ENCODE results near the gene APP.

APP gene

DNA sequence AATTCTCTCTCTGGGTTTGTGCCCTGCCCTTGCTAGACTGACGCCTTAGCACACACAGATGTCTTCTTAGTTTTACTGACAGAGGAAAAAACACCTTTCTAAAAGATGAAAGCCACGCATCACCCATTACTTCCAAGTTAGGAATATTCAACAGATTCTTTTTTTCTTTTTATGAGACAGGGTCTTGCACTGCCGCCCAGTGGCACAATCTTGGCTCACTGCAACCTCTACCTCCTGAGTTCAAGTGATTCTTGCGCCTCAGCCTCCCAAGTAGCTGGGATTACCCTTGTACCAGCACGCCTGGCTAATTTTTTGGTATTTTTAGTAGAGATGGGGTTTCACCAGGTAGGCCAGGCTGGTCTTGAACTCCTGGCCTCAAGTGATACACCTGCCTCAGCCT lies 169.2 kb downstream of the APP start:
- DNase-seq (ENCODE audit: low read depth, low spot score) = no peak
- in situ Hi-C loops (cut with HindIII; ENCODE audit: low sequenced_read_pairs) = no loop called here
- no peak overlapping the region for H3K4me3 ChIP-seq (ENCODE audit: low read depth, low read length)
- TF ChIP-seq, protein P1, sequence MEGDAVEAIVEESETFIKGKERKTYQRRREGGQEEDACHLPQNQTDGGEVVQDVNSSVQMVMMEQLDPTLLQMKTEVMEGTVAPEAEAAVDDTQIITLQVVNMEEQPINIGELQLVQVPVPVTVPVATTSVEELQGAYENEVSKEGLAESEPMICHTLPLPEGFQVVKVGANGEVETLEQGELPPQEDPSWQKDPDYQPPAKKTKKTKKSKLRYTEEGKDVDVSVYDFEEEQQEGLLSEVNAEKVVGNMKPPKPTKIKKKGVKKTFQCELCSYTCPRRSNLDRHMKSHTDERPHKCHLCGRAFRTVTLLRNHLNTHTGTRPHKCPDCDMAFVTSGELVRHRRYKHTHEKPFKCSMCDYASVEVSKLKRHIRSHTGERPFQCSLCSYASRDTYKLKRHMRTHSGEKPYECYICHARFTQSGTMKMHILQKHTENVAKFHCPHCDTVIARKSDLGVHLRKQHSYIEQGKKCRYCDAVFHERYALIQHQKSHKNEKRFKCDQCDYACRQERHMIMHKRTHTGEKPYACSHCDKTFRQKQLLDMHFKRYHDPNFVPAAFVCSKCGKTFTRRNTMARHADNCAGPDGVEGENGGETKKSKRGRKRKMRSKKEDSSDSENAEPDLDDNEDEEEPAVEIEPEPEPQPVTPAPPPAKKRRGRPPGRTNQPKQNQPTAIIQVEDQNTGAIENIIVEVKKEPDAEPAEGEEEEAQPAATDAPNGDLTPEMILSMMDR (IDR thresholded peaks at IDR 0.05; ENCODE audit: low read depth, low read length) = no peak

DNA sequence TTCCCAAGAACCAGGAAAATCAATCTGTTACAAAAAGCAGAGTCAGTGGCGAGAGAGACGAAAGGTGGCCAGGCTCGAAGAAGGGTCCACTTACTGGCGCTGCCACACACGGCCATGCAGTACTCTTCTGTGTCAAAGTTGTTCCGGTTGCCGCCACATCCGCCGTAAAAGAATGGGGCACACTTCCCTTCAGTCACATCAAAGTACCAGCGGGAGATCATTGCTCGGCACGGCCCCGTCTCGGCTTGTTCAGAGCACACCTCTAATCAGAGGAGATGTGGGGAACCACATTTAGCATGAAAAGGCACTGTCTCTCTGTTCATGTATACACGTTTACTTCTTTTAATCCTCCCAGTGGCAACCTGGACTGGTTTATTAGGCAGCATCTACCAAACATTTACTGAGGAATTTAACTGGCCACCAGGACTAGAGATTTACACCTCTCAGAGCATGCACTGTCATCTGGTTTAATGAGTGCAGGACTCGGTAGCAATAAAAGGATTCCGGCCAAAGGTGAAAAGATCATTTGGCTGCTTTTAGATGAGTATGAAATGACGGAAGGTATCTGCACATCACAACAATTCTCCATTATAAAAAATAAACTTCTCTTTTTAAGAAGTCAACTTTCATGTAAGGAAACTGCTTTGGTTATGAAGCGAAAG lies 170.5 kb downstream of the APP start:
- no peak overlapping the region for H3K4me3 ChIP-seq (ENCODE audit: low read depth, low read length)
- TF ChIP-seq, protein P1 (IDR thresholded peaks at IDR 0.05; ENCODE audit: low read depth, low read length) = no peak
- in situ Hi-C loops (cut with HindIII; ENCODE audit: low sequenced_read_pairs) = no loop called here
- DNase-seq (ENCODE audit: low read depth, low spot score) = no peak

DNA sequence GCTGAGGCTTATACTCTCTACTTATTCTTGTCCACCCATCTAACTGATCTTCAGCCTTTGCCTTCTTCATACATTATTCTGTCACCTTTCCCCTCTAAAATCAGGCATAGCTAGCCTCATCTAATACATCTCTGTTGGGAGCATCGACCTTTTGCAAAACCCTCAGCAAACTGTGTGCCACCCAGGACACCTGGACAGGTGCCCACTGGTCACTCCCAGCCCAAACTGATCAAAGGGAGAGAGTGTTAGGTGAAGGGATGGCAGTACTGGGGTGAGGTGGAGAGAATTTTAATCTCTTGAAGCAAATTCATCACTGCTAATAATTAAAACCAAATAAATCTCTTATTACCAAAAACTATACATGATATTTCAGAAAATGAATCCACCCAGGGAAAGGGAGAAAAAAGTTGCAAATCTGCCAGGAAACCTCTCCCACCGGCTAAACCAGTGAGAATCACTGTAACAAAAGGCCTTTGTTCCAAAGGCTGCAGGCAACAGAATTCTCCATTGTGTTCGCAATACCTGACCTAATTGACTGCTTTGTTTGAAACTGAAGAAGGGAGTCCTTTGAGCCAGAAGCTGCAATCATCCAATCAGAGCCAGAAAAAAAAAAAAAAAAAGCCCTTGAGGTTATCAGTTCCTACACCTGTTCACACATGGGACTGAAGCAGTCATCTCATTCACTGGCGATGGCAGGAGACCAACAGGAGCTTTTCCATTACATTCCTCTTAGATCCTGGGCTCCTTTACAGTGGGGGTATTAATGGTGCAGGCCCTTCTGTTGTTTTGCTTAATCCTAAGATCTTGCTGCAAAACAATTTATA lies 172.6 kb downstream of the APP start:
- TF ChIP-seq, protein P1 (IDR thresholded peaks at IDR 0.05; ENCODE audit: low read depth, low read length) = no peak
- no peak overlapping the region for H3K4me3 ChIP-seq (ENCODE audit: low read depth, low read length)
- in situ Hi-C loops (cut with HindIII; ENCODE audit: low sequenced_read_pairs) = no loop called here
- no peak for DNase-seq (ENCODE audit: low read depth, low spot score)

DNA sequence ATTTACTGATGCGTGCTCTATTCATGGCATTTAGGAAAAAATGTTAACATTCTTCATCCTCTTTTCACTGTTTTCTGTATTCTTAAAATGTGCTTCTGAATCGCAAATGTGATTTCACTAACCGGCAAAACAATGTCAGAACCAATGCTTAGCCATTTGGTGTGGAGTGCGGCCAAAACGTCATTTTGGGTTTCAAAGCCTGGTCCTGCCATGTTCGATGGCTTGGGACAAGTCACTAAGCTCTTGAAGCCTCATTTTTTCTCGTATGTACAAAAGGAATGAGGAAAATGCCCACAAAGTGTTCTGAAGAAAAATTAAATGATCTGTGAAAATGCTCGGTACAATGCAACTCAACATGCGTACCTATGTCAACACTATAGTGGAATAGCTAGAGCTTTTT lies 175.3 kb downstream of the APP start:
- in situ Hi-C loops (cut with HindIII; ENCODE audit: low sequenced_read_pairs) = no loop called here
- H3K4me3 ChIP-seq (ENCODE audit: low read depth, low read length) = no peak overlapping the region
- no peak for DNase-seq (ENCODE audit: low read depth, low spot score)
- TF ChIP-seq, protein P1 (IDR thresholded peaks at IDR 0.05; ENCODE audit: low read depth, low read length) = no peak

DNA sequence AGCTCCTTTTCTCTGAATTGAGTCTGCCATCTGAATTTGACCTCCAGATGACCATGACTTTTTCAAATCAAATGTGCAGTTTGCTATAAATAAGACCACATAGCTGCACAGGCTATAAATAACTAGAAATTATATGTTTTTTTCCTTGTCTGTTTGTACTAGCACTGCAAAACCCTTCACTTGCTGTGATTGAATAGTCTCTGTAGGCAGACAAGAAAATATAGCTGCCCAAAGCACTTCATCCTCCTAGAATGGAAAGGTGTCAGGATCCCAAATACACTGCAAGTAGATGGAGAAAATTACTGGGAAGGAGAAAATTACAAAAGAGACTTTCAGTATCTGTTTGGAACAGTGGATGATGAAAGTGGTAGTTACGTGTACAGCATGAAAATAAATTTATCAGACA lies 175.8 kb downstream of the APP start:
- no peak for DNase-seq (ENCODE audit: low read depth, low spot score)
- in situ Hi-C loops (cut with HindIII; ENCODE audit: low sequenced_read_pairs) = no loop called here
- H3K4me3 ChIP-seq (ENCODE audit: low read depth, low read length) = no peak overlapping the region
- TF ChIP-seq, protein P1 (IDR thresholded peaks at IDR 0.05; ENCODE audit: low read depth, low read length) = no peak

DNA sequence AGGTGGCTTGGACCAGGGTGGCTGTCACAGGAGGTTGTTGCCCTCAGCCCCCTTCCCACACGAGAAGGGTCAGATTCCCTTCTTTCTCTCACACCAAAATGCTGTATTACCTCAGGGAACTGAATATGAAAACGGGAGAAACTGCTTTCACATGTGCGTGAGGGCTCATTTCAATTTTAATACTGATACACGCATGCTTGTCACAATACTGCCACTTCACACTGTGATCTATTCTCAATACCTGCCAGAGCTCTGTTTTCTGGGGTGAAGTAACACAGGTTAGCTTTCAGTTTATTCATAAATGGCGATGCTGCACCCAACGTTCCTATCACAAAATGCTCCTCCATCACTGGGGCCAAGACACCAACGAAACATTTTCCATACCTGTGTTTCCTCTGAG lies 181.8 kb downstream of the APP start:
- DNase-seq (ENCODE audit: low read depth, low spot score) = no peak
- TF ChIP-seq, protein P1 (IDR thresholded peaks at IDR 0.05; ENCODE audit: low read depth, low read length) = no peak
- in situ Hi-C loops (cut with HindIII; ENCODE audit: low sequenced_read_pairs) = no loop called here
- no peak overlapping the region for H3K4me3 ChIP-seq (ENCODE audit: low read depth, low read length)

Measured in astrocyte of the spinal cord (primary cell).